Ectodermal cell (in vitro differentiated cells): ENCODE data around the gene LYL1.

Source experiments
- H3K27ac ChIP-seq: 2 replicates; pipeline ENCODE4 v1.7.0; 2013; ENCODE audit warnings: mild to moderate bottlenecking, low read depth, low read length; ENCODE audit not compliant: insufficient read depth, poor library complexity, severe bottlenecking
- H3K27me3 ChIP-seq: 2 replicates; pipeline ENCODE4 v1.7.0; 2013; ENCODE audit warnings: mild to moderate bottlenecking, low read length; ENCODE audit not compliant: insufficient read depth, control insufficient read depth, poor library complexity, severe bottlenecking
- H3K36me3 ChIP-seq: one replicate; pipeline ENCODE4 v1.7.0; 2013; ENCODE audit warnings: low read length; ENCODE audit not compliant: control insufficient read depth, insufficient read depth
- H3K4me1 ChIP-seq: one replicate; pipeline ENCODE4 v1.7.0; 2013; ENCODE audit warnings: low read length; ENCODE audit not compliant: control insufficient read depth, insufficient read depth
- H3K4me3 ChIP-seq: 2 replicates; pipeline ENCODE4 v1.7.0; 2013; ENCODE audit warnings: low read depth, low read length, control low read depth; ENCODE audit not compliant: insufficient read depth
- H3K9me3 ChIP-seq: 2 replicates; pipeline ENCODE4 v1.7.0; 2013; ENCODE audit warnings: mild to moderate bottlenecking, low read length, moderate library complexity; ENCODE audit not compliant: control insufficient read depth
- WGBS, 2 experiments: methylation state at CpG; one replicate each; pipeline ENCODE4 v1.1.7; 2013; ENCODE audit warnings: missing lambda C conversion rate in 2 of 2; 5-methylcytosine and 5-hydroxymethylcytosine counted together

LYL1 gene

GRCh38 chr19:13056052-13056660 is 46.5 kb downstream of the LYL1 start:
- H3K27me3 ChIP-seq = peaks cover 98% of the 10 kb centered on the region
- H3K27ac ChIP-seq = no peak overlapping the region
- WGBS, 2 experiments = 11 to 13% methylated on average over 17 of the region's 17 CpGs
- no peaks in the 10 kb centered on the region for H3K9me3 ChIP-seq
- H3K36me3 ChIP-seq = no peaks in the 10 kb centered on the region
- H3K4me3 ChIP-seq = no peak overlapping the region
- H3K4me1 ChIP-seq = peaks cover 72% of the 10 kb centered on the region

DNA sequence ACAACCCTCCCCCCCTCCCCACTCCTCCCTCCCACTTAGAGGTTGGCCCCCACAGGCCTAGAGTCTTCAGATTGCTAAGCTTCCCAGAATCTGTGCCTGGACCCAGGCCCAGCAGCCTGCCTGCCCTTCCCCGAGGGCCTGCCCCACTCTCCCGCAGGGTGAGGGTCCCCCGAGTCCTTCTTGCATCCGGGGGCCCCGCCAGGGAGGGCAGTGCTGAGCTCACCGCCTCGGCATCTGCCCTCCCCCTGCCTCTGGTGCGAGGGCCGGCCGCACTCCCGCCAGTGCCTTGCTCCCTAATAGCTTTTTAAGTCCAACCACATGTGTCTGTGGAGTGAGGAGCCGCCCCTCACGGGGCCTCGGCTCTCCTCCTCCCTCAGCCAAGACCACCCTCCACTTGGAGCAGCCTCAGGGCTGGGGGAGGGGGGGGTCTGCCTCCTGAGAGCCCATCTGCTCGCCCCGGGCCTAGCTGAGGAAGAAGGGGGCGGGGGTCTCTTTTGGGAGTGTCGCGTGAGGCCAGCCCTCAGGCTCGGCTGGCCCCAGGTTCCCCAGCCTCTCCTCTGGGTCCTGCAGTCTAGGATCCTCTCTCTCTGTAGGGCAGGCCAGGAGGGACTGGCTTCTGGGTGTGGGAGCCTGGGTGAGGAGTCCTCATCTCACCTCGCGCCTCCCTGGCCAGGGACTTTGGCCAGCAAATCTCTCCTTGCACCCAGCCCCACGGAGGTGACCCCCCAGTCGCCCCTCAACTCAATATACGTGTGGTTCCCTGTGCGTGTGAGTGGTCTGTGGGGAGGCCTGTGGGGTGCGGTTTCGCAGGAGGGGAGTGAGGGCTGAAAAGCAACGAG is 47.2 kb downstream of the LYL1 start:
- H3K27ac ChIP-seq = no peak overlapping the region
- no peak overlapping the region for H3K4me3 ChIP-seq
- H3K27me3 ChIP-seq = peaks cover 98% of the 10 kb centered on the region

DNA sequence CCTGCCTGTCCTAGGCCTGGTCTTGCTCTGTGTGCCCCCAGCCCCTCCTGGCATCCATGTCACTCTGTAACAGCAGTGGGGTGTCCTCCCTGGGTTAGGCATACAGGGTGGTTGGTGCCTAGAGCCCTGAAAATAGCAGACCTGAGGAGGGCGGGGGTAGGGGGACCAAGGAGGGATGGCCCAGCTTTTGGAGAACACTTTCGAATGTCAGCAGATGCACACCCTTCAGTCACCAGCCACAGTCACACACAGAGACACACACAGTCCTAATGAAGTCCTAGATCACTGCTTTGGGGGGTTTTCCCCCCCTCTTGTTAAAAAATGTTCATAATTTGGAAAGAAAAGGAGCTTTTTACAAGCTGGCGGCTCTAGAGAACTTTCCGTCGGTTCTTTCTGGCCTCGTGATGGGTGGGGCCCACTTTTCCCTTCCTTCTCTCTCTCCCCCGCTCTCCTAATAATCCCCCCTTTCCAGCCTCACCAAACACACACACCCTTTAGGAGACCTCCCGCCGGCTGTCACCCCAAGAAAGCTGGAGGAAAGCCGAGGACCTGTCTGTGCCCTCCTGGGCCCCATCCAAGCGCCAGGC is 47.9 kb downstream of the LYL1 start:
- H3K27ac ChIP-seq = no peak overlapping the region
- no peak overlapping the region for H3K4me3 ChIP-seq
- H3K4me1 ChIP-seq = peaks cover 77% of the 10 kb centered on the region
- H3K36me3 ChIP-seq = no peaks in the 10 kb centered on the region
- no peaks in the 10 kb centered on the region for H3K9me3 ChIP-seq
- WGBS, 2 experiments = 30 to 34% methylated on average over 11 of the region's 11 CpGs
- peaks cover 98% of the 10 kb centered on the region for H3K27me3 ChIP-seq

More for the DNA sequence above, 47.2 kb downstream of the LYL1 start:
- Histone ChIP-seq H3K4me1 (peaks cover 76% of the 10 kb centered on the region), H3K36me3 (no peaks in the 10 kb centered on the region), H3K9me3 (no peaks in the 10 kb centered on the region)
- whole genome bisulfite sequencing, 2 experiments = 3 to 6% methylated on average over 29 of the region's 29 CpGs

GRCh38 chr19:13053761-13054625 is 48.7 kb downstream of the LYL1 start:
- WGBS, 2 experiments = 24 to 27% methylated on average over 17 of the region's 17 CpGs
- H3K4me3 ChIP-seq = no peak overlapping the region
- no peaks in the 10 kb centered on the region for H3K9me3 ChIP-seq
- no peak overlapping the region for H3K27ac ChIP-seq
- H3K27me3 ChIP-seq = peaks cover 98% of the 10 kb centered on the region
- peaks cover 77% of the 10 kb centered on the region for H3K4me1 ChIP-seq
- H3K36me3 ChIP-seq = no peaks in the 10 kb centered on the region

- Histone ChIP-seq H3K27ac (no peak overlapping the region), H3K4me1 (peaks cover 77% of the 10 kb centered on the region), H3K9me3 (no peaks in the 10 kb centered on the region), H3K27me3 (peaks cover 98% of the 10 kb centered on the region), H3K4me3 (no peak overlapping the region), H3K36me3 (no peaks in the 10 kb centered on the region)
- WGBS, 2 experiments = 83% methylated on average over 2 to 3 of the region's 3 CpGs
Observed at GRCh38 chr19:13053238-13053637, 49.4 kb downstream of the LYL1 start.

GRCh38 chr19:13052447-13053175 is 50.0 kb downstream of the LYL1 start:
- H3K4me1 ChIP-seq = peaks cover 73% of the 10 kb centered on the region
- H3K27ac ChIP-seq = no peak overlapping the region
- WGBS, 2 experiments = 76 to 77% methylated on average over 12 of the region's 12 CpGs
- H3K4me3 ChIP-seq = no peak overlapping the region
- H3K9me3 ChIP-seq = no peaks in the 10 kb centered on the region
- H3K36me3 ChIP-seq = no peaks in the 10 kb centered on the region
- H3K27me3 ChIP-seq = peaks cover 98% of the 10 kb centered on the region

GRCh38 chr19:13051557-13052165 is 51.0 kb downstream of the LYL1 start:
- 0 to 1% methylated on average over 23 of the region's 23 CpGs for WGBS, 2 experiments
- Histone ChIP-seq H3K4me1 (peaks cover 63% of the 10 kb centered on the region), H3K27me3 (peaks cover 98% of the 10 kb centered on the region), H3K9me3 (no peaks in the 10 kb centered on the region), H3K27ac (no peak overlapping the region), H3K36me3 (no peaks in the 10 kb centered on the region), H3K4me3 (no peak overlapping the region)

DNA sequence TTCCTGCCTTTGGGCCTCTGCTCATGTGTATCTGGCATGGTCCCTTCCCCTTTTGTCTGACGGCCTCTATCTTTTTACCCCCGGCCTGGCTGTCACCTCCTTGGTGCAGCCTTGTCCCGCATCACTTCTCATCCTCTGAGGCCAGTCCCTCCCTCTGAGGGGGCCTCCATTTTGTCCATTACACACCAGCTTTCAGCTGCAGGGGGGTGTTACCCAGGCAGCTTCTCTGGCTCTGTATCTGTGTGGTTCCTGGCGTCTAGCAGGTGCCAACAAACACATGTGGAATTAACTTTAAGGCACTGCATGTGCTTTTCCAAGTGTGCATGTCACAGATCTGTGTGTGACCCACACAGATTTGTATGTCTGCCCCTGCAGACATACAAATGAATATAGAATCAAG is 52.4 kb downstream of the LYL1 start:
- Histone ChIP-seq H3K9me3 (no peaks in the 10 kb centered on the region), H3K27me3 (peaks cover 98% of the 10 kb centered on the region), H3K4me3 (no peak overlapping the region), H3K27ac (no peak overlapping the region), H3K36me3 (no peaks in the 10 kb centered on the region), H3K4me1 (peaks cover 51% of the 10 kb centered on the region)
- WGBS, 2 experiments = 74% methylated on average over 4 of the region's 4 CpGs
